DMS 273 treated with DMSO at 0.1 percent for 48 hours (cell line): ENCODE results near the gene MICOS13.
"Not testable (repeated sequence)": the region's sequence is repeated elsewhere in the genome, so short reads cannot be mapped to it uniquely, and the experiment has no call there.

Experiments
- DNase-seq: peaks from one replicate; lab custom pipeline; 2025; lab: John Stamatoyannopoulos, UW

MICOS13 gene, protein sequence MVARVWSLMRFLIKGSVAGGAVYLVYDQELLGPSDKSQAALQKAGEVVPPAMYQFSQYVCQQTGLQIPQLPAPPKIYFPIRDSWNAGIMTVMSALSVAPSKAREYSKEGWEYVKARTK

DNA sequence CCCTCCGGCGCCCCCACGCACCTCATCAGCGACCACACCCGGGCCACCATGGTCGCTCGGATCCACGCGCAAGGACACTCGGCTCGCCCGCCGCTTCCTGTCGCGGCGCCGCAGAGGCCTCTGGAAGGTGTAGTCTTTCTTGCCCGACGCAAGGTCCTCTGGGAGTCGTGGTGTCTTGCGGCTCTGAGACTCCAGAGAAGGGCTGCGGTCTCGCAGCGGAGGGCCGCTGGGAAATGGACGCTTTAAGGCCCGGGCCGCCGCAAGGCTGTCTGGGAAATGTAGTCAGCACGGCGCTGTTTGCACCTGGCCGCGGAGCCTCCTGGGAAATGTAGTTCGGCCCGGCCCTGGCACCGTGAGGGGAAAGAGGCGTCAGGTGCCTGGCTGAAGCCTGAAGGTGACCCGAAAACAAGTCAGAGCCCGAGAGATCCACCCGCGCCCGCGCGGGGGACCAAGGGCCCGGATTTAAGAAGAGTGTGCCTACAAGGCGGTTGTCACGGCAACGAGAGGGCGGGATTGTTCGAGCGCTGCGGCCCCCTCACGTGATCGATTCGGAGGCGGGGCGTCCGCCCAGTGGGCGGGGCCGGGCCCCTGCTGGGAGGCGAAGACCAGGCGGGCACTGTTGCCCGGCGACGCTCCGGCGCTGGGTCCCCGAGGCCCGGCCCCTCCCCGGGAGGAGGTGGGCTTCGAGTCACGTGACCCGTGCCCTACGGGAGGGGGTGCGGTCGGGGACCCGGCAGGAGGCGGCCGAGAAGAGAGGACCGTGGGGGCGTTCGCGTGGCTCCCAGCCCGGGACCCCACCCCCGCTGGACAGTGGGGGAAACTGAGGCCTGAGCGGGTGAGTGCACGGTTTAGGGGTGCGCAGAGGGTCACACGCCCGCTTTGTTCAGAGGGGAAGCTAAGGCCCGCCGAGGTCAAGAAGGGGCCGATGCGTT lies at the start of gene MICOS13, which contains the start of gene HSD11B1L:
Gene MICOS13 (minus strand): TSS at position 80 of the 932 bp plus-strand sequence. CDS start 30 bp downstream, at position 50.
Gene HSD11B1L (plus strand): TSS at position 591 of the 932 bp plus-strand sequence. CDS start 3,806 bp downstream, outside the sequence.
- DNase-seq: peak; percentile 97

GRCh38 chr19:5727453-5728050 lies 47.2 kb upstream of the MICOS13 start:
- DNase-seq: no peak

DNA sequence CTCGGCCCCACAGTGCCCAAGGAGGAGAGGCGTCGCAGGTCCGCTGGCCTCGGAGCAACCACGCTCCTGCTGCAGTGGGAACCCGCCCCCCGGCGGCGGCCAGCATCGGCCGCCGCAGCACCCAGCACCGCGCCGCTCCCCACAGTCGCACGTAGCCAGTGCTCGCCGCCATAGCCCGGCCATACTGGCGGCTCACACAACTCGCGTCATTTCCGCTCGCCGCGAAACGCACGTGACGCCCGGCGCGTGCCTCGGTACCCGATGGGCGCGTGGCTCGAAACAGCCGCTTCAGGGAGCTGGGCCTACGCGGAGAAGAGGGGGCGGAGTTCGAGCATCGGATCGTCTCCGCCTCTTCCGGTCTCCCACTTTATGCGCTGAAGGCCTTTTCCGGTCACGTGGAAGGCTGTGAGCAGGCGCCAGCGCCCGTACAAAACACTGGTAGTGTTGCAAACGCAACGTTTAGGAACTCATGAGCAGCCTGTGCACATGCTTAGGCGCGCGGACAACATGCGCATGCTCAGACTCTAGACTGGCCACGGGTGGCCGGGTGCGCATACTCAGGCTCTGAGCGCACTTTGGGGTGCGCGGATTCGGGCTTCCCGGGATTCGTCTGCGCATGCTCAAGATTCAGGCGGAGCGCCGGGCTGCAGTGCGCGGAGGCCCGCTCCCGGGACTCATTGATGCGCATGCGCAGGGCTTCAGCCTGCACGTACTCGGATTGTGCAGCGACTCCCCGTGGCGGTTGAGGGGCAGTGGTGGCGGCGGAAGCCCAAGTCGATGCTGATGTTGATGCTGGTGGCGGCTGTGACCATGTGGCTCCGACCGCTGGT lies 39.9 kb upstream of the MICOS13 start, which contains the start of the genes CATSPERD and LONP1:
Gene CATSPERD (plus strand): TSS at position 677 of the 830 bp plus-strand sequence. CDS start 101 bp downstream, at position 778.
Gene LONP1 (minus strand): TSS at position 186 of the 830 bp plus-strand sequence. CDS start 14 bp downstream, at position 172.
- DNase-seq: peak; percentile 98

DNA sequence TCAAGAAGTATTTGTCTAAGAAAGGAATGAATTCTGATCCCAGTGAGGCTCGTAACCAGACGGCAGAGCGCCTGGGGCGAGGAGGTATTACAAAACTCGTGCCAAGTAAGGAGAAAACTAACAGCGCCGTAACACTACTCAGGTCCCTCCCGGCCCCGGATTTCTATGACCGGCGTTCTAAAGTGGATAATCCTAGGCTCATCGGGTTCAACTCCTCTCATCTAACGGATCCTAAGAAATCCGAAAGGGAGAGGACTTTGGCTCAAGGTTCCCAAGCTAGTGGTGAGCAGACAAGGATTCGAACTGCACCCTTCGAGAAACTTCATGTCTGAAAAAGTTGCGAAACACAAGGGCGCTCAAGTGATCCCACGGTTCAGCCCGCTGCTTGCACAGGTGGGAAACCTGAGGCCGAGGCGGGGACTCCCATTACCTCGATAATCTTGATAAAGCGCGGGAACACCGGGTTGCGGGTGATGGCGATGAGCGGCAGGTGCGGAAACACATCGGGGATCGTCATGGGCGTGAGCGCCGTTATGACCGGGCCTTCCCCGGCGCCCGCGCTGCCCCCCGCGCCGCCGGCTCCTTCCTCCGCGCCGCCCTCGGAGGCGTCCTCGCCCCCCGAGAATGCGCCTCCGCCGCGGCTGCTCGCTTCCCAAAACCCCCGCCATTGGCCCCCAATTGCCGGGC lies 39.1 kb upstream of the MICOS13 start:
- DNase-seq: no peak

GRCh38 chr19:5718579-5719273 lies 38.4 kb upstream of the MICOS13 start:
- no peak for DNase-seq

DNA sequence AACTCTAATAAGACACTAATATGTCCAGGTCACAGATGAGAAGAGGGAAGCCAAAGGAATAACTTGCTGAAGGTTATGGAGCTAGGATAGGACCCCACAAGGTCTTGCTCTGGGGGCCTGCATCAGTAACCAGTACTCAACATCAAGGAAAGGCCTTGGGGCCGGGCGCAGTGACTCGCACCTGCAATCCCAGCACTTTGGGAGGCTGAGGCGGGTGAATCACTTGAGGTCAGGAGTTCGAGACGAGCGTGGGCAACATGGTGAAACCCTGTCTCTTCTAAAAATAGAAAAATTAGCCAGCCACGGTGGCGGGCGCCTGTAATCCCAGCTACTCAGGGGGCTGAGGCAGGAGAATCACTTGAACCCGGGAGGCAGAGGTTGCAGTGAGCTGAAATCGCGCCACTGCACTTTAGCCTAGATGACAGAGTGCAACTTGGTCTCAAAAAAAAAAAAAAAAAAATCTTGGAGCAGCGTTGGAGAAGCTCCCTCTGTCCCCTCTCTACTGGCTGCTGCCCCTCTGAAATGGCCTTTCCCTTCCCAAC lies 37.8 kb upstream of the MICOS13 start:
- no peak for DNase-seq

GRCh38 chr19:5717215-5717935 lies 37.1 kb upstream of the MICOS13 start:
- DNase-seq: no peak

- no peak for DNase-seq
Observed at GRCh38 chr19:5714816-5715215, 34.5 kb upstream of the MICOS13 start.

GRCh38 chr19:5713228-5713627 lies 32.9 kb upstream of the MICOS13 start:
- DNase-seq: no peak

DNA sequence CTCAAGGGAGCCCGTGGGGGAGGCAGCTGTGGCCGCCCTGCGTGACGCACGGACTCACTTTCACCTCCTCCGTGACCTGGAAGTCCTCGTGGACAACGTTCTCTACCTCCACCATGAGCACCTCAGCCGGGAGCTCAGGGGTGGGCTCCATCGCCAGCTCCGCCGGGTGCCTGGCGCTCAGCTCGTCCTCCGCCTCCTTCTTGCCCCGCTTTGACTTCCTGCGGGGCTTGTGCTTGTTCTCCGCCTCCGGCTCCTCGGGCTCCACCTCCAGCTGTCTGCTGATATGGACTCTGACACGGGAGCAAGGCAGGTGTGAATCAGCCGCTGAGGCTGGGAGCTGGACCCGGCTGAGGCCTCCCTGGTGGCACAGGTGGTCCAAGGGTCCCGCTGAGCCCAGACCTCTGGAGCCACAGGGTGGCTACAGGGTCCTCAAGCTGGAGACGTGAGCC lies 31.4 kb upstream of the MICOS13 start:
- no peak for DNase-seq

DNA sequence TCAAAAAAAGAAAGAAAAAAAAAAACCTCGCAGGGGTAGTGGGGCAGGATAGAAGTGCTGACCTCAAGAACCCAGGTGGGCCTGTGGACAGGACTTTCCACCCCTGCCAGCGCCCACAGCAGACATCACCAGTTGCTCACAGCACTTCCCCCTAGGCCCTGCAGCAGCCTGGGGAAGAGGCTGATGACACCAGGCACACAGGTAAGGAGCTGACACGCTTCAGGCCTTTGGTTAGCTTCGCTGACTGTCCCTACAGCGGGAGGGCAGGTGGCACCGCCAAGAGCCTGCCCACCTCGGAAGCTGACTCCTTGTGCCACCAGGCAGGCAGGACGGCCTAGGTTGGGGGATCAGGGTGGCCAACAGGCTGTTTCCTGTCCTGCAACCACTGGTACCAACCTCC lies 30.7 kb upstream of the MICOS13 start:
- no peak for DNase-seq

- DNase-seq: no peak
Observed at GRCh38 chr19:5707576-5708575, 27.6 kb upstream of the MICOS13 start.

GRCh38 chr19:5706876-5707573 lies 26.7 kb upstream of the MICOS13 start:
- DNase-seq: no peak

DNA sequence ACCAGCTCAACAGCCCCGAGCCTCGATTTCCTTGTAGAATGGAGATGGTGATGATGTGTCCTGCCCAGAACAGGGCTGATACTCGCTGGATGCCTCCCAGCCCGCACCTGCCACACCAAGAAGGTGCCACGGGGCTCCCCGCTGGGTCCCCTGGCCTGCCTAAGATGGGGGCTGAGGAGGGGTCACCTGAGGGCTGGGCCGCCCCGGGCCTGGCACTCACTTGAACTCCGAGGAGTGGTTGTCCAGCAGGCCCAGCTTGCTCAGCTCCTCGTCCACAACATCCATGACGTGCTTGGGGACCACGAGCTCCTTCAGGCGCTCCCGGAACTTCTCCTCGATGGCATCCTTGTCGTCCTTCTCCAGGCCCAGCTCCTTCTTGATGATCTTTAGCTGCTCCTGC lies 25.2 kb upstream of the MICOS13 start:
- no peak for DNase-seq

DNA sequence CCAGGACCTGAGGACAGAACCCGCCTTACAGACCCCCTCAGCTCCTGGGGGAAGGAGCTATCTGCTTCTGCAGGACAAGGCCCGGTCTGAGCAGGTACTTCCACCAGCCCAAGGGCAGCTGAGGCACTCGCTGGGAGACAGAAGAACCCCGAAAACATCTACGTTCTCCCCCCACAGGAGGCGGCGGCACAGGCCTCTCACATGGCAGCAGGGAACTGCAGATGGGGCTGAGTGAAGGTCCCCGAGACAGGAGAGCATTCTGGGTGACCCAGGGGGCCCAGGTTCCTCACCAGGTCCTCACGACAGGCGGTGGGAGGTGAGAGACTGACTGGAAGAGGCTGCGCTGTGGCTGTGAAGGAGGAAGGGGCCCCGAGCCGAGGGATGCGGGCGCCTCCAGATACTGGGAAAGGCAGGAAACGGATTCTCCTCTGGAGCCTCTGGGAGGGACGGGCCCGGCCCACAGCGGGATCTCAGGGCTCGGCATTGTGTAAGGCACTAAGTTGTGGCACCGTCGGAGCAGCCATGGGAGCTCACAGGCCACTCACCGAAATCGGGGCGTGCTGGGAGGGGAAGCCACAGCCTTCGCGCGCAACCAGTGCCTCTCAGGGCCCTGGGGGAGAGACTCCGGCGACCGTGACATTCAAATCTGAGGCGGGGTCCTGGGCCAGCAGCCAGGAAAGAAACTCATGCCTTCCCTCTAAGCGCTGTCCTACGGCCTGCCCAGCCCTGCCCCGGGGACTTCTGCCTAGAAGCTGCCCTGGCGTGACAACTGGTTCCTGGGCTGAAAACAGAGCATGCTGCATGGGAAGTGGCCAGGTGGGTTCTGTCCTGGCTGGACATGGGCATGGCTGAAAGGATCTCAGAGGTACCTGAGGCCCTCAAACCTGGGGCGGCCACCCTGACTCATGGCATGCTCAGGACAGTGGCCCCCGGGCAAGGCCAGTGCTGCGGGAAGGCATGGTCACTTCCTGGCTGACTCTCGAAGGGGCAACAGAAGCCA lies 23.8 kb upstream of the MICOS13 start:
- no peak for DNase-seq

GRCh38 chr19:5702053-5702410 lies 21.7 kb upstream of the MICOS13 start:
- not testable (repeated sequence) for DNase-seq
